RWPE2 (cell line): ENCODE results near the gene NRG3.

Experiments used
- ATAC-seq: fragments of 200-7000 bp; cut with Tn5 transposase; 3 replicates; pipeline ENCODE4 v1.9.1; 2021; ENCODE audit warnings: low read depth
- DNase-seq: peaks from one replicate; pipeline ENCODE4 v3.0.0-alpha.2; 2020; ENCODE audit warnings: low spot score
- H3K27ac ChIP-seq: fragments of 450-650 bp; 2 replicates; pipeline ENCODE4 v1.5.1; 2017; ENCODE audit warnings: mild to moderate bottlenecking; ENCODE audit not compliant: poor library complexity, severe bottlenecking
- H3K27me3 ChIP-seq: fragments of 250-450 bp; sonication (Bioruptor Pico); 2 replicates; pipeline ENCODE4 v1.5.1; 2021; ENCODE audit warnings: mild to moderate bottlenecking, moderate library complexity; ENCODE audit not compliant: insufficient read depth, poor library complexity, severe bottlenecking
- H3K36me3 ChIP-seq: fragments of 250-450 bp; sonication (Bioruptor Pico); 2 replicates; pipeline ENCODE4 v1.5.1; 2020; ENCODE audit warnings: low read depth, mild to moderate bottlenecking, moderate library complexity
- H3K4me1 ChIP-seq: fragments of 250-450 bp; sonication (Bioruptor Pico); 2 replicates; pipeline ENCODE4 v1.5.1; 2021; ENCODE audit warnings: mild to moderate bottlenecking, moderate library complexity; ENCODE audit not compliant: insufficient read depth, poor library complexity, severe bottlenecking
- H3K4me3 ChIP-seq: fragments of 250-450 bp; sonication (Bioruptor Pico); 2 replicates; pipeline ENCODE4 v1.5.1; 2021; ENCODE audit warnings: mild to moderate bottlenecking, moderate library complexity; ENCODE audit not compliant: severe bottlenecking
- H3K9me3 ChIP-seq: fragments of 250-450 bp; sonication (Bioruptor Pico); 2 replicates; pipeline ENCODE4 v1.5.1; 2021; ENCODE audit warnings: mild to moderate bottlenecking, moderate library complexity; ENCODE audit not compliant: severe bottlenecking
- CTCF ChIP-seq: fragments of 450-650 bp; IDR thresholded peaks from one replicate; pipeline ENCODE4 v1.5.1; 2017; ENCODE audit warnings: mild to moderate bottlenecking, moderate library complexity; ENCODE audit not compliant: poor library complexity, severe bottlenecking

The NRG3 gene

GRCh38 chr10:82267014-82267413 lies 392.0 kb downstream of the NRG3 start:
- TF ChIP-seq CTCF = no peak
- Histone ChIP-seq H3K9me3 (peaks cover 2% of the 10 kb centered on the region), H3K4me1 (no peaks in the 10 kb centered on the region), H3K27ac (peak overlapping the region; percentile 68), H3K27me3 (no peaks in the 10 kb centered on the region), H3K4me3 (no peak overlapping the region), H3K36me3 (no peaks in the 10 kb centered on the region)
- peak; percentile 57; the same call in 2 of the 3 replicates for ATAC-seq
- no peak for DNase-seq

DNA sequence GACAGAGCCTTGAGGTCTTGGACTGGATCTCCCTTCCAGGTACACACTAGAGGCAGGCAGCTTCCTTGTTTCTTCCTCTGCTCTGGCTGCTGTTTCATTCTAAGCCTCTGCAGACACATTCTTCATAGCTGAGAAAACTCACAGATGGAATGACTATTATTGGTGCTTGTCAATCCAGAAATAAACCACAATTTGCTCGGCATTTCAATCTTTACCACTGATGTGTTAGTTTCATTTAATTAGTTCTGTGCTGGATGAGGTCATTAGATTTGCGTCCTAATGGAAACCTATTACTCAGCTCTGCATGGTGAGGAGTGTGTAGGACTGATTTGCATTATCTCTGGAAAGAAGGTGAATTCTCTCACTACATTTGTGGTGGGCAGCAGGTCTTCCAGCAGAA lies 392.5 kb downstream of the NRG3 start:
- Histone ChIP-seq H3K27me3 (no peaks in the 10 kb centered on the region), H3K4me3 (no peak overlapping the region), H3K4me1 (no peaks in the 10 kb centered on the region), H3K9me3 (peaks cover 2% of the 10 kb centered on the region), H3K36me3 (no peaks in the 10 kb centered on the region), H3K27ac (peak overlapping the region; percentile 68)
- ATAC-seq (0 out of 3 replicates have a peak, but pooled peaks have one; percentile 18), DNase-seq (no peak)
- TF ChIP-seq CTCF = no peak

- no peak for DNase-seq
These were observed 393.0 kb downstream of the NRG3 start for GRCh38 chr10:82267960-82268359.

GRCh38 chr10:82277591-82277990 lies 402.6 kb downstream of the NRG3 start:
- ATAC-seq (0 out of 3 replicates have a peak, but pooled peaks have one; percentile 23), DNase-seq (no peak)
- Histone ChIP-seq H3K36me3 (no peaks in the 10 kb centered on the region), H3K27me3 (no peaks in the 10 kb centered on the region), H3K4me3 (no peak overlapping the region), H3K4me1 (no peaks in the 10 kb centered on the region), H3K9me3 (no peaks in the 10 kb centered on the region), H3K27ac (no peak overlapping the region)
- no peak for TF ChIP-seq CTCF

More at GRCh38 chr10:82267960-82268359, 393.0 kb downstream of the NRG3 start:
- no peak for ATAC-seq
- H3K4me3 ChIP-seq = no peak overlapping the region
- no peak for TF ChIP-seq CTCF
- H3K27me3 ChIP-seq = no peaks in the 10 kb centered on the region
- H3K27ac ChIP-seq = no peak overlapping the region
- no peaks in the 10 kb centered on the region for H3K4me1 ChIP-seq
- no peaks in the 10 kb centered on the region for H3K36me3 ChIP-seq
- peaks cover 2% of the 10 kb centered on the region for H3K9me3 ChIP-seq

DNA sequence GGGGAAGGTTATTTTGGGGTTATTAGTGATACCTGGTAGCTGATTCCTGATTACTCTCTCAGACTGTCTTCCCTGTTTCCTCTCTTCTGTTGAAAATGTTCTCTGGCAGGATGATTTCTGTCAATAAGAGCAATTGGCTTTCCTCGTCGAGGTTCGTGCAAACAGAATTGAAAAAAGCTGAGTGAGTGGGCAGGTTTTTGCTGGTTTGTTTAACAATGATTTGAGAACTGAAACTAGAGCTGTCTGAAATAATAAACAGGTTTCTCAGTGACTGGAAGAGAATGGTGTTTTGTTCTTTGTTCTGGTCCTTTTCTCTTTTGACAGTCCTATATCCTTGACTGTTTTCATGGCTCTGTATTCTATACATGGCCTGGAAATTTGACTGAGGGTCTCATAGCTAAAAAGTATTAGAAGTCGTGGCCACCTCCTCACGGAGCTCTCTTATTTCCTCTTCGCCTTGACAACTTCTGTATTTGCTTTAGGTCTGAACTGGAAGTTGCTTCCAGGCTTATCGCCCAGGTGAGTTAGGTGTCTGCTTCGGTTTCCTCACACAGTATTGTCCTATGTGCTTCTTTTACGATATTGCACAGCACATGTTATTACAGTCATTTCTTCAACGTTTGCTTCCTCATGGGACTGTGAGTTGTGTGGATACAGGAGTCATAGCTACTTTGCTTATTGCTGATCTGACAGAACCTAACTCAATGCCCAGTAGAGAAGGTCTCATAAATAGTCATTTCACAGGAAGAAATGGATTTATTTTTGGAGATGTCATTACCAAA lies 403.6 kb downstream of the NRG3 start:
- Histone ChIP-seq H3K4me3 (no peak overlapping the region), H3K9me3 (no peaks in the 10 kb centered on the region), H3K27me3 (no peaks in the 10 kb centered on the region), H3K4me1 (no peaks in the 10 kb centered on the region), H3K27ac (no peak overlapping the region), H3K36me3 (no peaks in the 10 kb centered on the region)
- no peak for DNase-seq
- ATAC-seq = no peak
- TF ChIP-seq CTCF = no peak
